Rectal smooth muscle tissue (tissue), 1 donor: ENCODE results near the gene PPP3CA.

ENCODE experiments used
- H3K27ac ChIP-seq: one replicate; pipeline ENCODE4 v1.7.0; 2013; ENCODE audit warnings: low read depth, low read length, inconsistent platforms
- H3K27me3 ChIP-seq: one replicate; pipeline ENCODE4 v1.7.0; 2013; ENCODE audit warnings: low read length; ENCODE audit not compliant: control insufficient read depth, insufficient read depth
- H3K36me3 ChIP-seq: one replicate; pipeline ENCODE4 v1.7.0; 2013; ENCODE audit warnings: low read length; ENCODE audit not compliant: control insufficient read depth, insufficient read depth
- H3K4me1 ChIP-seq: one replicate; pipeline ENCODE4 v1.7.0; 2013; ENCODE audit warnings: low read length; ENCODE audit not compliant: control insufficient read depth, insufficient read depth
- H3K4me3 ChIP-seq: one replicate; pipeline ENCODE4 v1.7.0; 2013; ENCODE audit warnings: low read length
- H3K9ac ChIP-seq: one replicate; pipeline ENCODE4 v1.7.0; 2013; ENCODE audit warnings: low read length

The PPP3CA gene

DNA sequence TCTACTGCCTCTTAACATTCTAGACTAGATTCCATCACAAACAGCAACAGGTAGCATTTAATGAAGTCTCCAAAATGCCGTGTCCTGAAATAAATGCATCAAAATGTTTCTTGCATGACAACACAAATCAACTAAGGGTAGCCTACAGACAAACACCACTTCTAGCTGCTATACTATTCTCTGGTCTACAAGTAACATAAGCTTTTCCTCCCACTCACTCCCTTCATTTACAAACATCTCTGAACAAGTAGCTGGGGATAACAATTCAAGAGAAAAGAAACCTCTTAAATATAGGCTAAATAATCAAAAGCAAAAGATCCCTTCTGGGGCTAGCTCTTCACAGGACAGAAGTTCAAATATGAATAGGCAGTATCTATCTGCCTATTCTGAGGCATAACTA, 20.8 kb downstream of the PPP3CA start:
- Histone ChIP-seq H3K9ac (no peak overlapping the region), H3K27ac (no peak overlapping the region), H3K4me3 (no peak overlapping the region), H3K4me1 (peaks cover 3% of the 10 kb centered on the region), H3K27me3 (no peaks in the 10 kb centered on the region), H3K36me3 (no peaks in the 10 kb centered on the region)

DNA sequence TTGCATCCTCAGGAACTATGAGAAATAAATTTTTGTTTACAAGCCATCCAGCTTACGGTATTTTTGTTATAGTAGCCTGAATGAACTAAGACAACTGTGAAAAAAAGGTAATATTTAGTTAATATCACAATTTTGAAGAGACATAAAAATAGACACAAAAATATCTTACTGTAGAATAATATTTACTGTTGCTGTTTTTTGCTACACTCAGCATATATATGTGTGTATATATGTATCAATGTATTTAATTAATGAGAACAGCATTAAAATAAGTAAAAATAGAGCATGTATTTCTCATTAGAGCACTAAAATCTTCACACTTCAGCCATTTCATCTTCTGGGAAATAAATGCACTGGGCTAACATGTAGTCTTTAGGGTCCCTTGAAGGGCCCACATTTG, 24.6 kb downstream of the PPP3CA start:
- Histone ChIP-seq H3K27me3 (no peaks in the 10 kb centered on the region), H3K9ac (no peak overlapping the region), H3K36me3 (no peaks in the 10 kb centered on the region), H3K4me3 (no peak overlapping the region), H3K4me1 (no peaks in the 10 kb centered on the region), H3K27ac (no peak overlapping the region)

DNA sequence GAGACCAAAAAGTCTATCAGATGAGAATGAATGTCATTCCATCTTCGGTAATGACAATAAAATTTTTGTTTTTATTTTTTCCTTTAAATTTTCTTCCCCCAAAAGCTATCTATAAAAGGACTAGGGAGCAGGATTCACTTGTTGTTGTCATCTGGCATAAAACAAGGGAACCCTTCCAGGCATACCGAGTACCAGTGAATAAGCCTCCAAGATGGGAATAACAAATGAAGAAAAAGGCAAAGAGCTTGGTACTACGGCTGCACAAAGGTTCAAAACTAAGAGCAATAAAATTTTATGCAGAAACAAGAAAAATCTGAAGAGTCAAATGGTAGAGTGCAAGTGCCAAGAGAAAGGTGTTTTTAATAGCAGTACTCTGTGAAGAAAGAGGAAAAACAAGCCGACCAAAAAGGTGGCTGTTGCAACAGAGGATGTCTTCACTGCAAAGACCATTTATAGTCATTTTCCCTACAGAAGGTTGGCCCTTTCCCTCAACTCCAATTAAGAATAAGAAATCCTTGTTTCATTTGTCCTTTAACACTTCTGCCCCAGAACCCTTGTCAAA, 25.8 kb downstream of the PPP3CA start:
- no peaks in the 10 kb centered on the region for H3K27me3 ChIP-seq
- H3K9ac ChIP-seq: no peak overlapping the region
- no peaks in the 10 kb centered on the region for H3K36me3 ChIP-seq
- no peak overlapping the region for H3K27ac ChIP-seq
- no peaks in the 10 kb centered on the region for H3K4me1 ChIP-seq
- no peak overlapping the region for H3K4me3 ChIP-seq

DNA sequence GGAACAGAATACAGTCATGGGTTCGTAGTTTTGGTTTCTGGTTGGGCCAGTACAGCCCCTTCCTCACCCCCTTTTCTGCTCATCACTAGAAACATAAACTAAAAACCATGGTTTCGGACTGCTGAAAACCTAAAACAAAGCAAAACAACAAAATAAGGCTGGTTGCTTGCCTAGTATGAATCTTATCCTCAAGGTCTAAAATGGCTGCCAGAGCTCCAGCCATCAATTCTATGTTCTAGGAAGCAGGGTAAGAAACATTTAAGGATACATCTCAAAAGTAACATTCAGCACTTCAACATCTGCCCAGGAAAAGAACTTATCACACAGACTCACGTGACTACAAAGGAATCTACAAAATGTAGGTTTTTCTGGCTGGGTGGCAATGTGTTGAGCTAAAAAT, 31.5 kb downstream of the PPP3CA start:
- Histone ChIP-seq H3K27ac (no peak overlapping the region), H3K36me3 (no peaks in the 10 kb centered on the region), H3K4me1 (no peaks in the 10 kb centered on the region), H3K4me3 (no peak overlapping the region), H3K27me3 (no peaks in the 10 kb centered on the region), H3K9ac (no peak overlapping the region)

DNA sequence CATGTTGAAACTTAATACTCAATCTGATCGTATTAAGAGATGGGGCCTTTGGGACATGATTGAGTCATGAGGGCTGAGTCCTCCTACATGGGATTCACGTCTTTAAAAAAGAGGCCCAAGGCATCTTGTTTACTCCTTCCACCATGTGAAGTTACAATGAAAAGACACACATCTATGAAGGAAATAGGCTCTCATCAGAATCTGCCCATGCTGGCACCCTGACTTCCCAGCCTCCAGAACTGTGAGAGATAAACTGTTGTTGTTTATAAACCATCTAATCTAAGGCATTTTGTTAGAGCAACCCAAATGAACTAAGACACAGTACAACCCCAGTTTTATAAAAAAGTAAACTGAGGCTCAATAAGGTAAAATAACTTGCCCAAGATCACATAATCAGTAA, 32.3 kb downstream of the PPP3CA start:
- Histone ChIP-seq H3K4me1 (no peaks in the 10 kb centered on the region), H3K4me3 (no peak overlapping the region), H3K9ac (no peak overlapping the region), H3K27ac (no peak overlapping the region), H3K36me3 (no peaks in the 10 kb centered on the region), H3K27me3 (no peaks in the 10 kb centered on the region)

DNA sequence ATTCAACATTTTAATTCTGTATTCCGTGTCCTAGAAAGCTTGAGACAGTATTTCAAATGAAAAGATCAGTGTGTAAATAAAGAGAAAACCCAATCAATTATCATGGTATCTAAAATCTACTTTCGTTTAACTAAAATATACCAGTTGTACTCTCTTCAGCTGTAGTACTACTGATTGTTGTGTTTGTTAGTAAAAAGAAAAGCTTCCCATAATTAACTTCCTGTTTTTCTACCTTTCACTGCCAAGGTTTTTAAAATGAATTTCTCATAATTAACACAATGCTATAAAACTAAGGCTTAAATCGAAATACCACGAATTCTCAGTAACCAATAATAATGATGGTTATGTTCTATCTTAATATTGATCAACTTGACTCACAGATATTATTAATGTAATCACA, 37.4 kb downstream of the PPP3CA start:
- no peaks in the 10 kb centered on the region for H3K4me1 ChIP-seq
- no peaks in the 10 kb centered on the region for H3K36me3 ChIP-seq
- no peak overlapping the region for H3K9ac ChIP-seq
- H3K27me3 ChIP-seq: no peaks in the 10 kb centered on the region
- H3K4me3 ChIP-seq: no peak overlapping the region
- no peak overlapping the region for H3K27ac ChIP-seq

DNA sequence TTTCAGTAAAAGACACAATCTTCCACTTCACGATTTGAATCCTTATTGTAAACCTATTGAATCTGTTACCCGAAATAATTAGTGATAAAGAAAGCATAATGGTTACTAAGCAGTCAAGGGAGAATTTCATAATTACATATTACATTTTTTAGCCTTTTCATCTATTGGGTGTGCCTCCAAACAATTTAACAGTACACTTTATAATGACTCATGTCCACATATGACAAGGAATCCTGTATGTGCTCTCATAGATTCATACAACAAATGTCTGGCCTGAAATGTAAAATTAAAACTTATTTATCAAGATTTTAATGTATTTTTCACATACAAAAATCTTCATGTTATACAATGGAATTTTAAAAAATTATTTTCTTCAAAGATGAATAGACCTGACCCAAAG, 39.4 kb downstream of the PPP3CA start:
- H3K36me3 ChIP-seq: no peaks in the 10 kb centered on the region
- no peak overlapping the region for H3K27ac ChIP-seq
- H3K4me1 ChIP-seq: no peaks in the 10 kb centered on the region
- no peak overlapping the region for H3K9ac ChIP-seq
- no peak overlapping the region for H3K4me3 ChIP-seq
- H3K27me3 ChIP-seq: no peaks in the 10 kb centered on the region

DNA sequence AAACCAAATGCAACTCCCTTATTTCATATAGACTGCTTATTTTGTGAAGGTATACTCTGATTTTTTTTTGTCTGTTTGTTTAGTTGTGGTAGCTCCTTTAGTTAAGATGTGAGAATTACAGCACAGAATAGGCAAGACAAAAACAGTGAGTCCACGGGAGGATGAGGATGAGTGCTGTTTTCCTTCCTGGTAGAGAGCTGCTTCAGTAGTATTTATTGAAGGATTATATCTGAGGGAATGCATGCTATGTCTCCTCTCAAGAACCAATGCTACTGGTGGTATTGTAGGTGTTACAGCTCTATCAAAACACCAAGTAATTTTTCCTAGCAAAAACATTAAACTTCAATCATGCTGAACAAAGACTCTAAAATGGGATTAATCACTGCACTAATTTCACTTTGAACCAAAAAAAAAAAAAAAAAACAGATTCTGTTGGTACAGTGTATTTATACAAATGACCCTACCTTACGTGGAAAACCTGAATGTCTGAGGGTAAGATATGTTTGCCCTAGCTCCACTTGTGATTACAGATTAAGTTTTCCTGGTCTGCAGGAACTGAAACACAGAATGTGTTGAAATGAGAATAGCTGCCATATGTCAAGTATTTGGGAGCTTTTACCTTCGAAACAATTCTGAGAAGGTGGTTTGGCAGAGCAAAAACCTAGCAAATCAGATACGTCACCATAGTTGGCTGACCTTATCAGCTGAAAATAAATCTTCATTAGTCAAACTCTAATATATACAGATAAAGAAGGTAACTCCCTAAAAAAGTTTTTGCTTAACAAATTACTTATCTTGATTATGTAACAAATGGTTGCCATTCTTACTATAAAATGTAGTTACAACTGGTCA, 40.3 kb downstream of the PPP3CA start:
- Histone ChIP-seq H3K27me3 (no peaks in the 10 kb centered on the region), H3K9ac (no peak overlapping the region), H3K4me3 (no peak overlapping the region), H3K27ac (no peak overlapping the region), H3K36me3 (no peaks in the 10 kb centered on the region), H3K4me1 (no peaks in the 10 kb centered on the region)

DNA sequence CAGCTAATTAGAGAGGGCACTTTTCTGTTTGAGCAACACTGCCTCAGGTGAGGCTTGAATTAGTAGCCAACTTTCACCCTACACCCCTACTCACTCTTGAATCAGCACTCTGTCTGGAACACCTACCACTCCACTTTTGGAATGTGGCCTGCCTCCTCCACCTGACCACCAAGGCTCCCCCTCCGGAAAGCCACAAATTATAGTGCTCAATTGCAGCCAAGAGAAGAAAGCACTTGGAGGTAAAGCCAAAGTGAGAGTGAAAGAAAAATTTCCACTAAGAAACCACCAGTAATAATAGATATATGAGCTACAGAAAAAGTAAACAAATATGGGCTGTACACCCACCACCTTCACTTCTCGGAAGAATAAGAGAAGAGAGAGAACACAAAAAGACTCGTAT, 41.1 kb downstream of the PPP3CA start:
- no peak overlapping the region for H3K4me3 ChIP-seq
- H3K36me3 ChIP-seq: no peaks in the 10 kb centered on the region
- H3K4me1 ChIP-seq: no peaks in the 10 kb centered on the region
- no peak overlapping the region for H3K27ac ChIP-seq
- H3K9ac ChIP-seq: no peak overlapping the region
- no peaks in the 10 kb centered on the region for H3K27me3 ChIP-seq

DNA sequence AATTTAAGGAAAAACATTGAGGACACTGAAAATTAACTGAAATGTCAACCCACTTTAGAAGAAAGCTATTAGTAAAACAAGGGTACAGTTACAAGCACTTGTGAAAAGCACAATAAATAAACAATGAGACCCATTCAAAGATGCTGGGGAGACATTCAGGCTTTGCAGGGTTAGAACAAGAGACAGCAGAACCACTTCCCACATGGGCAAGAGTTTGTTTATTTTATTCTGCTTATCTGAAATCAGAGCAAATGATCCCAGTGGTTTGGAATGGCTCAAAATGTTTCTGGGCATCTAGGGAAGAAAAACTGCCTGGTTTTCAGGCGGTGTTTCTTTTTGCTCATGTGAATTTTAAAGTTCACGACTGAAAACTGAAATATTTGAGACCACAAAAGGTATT, 42.4 kb downstream of the PPP3CA start:
- no peaks in the 10 kb centered on the region for H3K27me3 ChIP-seq
- no peaks in the 10 kb centered on the region for H3K4me1 ChIP-seq
- no peak overlapping the region for H3K4me3 ChIP-seq
- H3K27ac ChIP-seq: no peak overlapping the region
- H3K9ac ChIP-seq: no peak overlapping the region
- no peaks in the 10 kb centered on the region for H3K36me3 ChIP-seq

DNA sequence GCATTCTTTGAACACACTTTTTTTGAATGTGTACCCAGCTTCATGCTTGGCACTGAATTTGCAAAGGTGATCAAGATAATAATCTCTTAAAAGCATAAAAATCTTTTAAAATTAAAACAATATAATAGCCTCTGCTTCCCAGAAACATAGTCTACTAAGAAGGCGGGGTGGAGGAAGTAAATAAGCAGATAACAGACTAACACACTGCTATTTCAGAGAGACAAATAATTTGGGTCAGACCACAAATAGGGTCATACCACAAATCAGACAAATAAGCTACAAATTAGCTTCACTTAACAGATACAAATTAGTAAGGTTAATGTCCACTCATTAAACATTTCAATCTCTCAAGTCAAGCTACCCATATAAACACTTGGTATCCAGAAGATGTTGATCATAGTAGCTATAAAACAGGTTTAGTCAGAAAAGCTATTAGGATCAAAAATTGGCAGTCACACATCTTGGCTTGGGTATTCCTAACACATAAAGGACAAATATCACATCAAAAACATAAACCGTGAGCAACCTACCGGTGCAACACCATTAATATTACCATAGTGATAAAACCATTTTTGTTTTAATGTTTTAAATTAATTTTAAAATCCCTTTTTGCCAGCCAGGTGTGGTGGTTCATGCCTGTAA, 47.3 kb downstream of the PPP3CA start:
- no peak overlapping the region for H3K27ac ChIP-seq
- no peak overlapping the region for H3K4me3 ChIP-seq
- H3K4me1 ChIP-seq: no peaks in the 10 kb centered on the region
- H3K27me3 ChIP-seq: no peaks in the 10 kb centered on the region
- no peak overlapping the region for H3K9ac ChIP-seq
- no peaks in the 10 kb centered on the region for H3K36me3 ChIP-seq

DNA sequence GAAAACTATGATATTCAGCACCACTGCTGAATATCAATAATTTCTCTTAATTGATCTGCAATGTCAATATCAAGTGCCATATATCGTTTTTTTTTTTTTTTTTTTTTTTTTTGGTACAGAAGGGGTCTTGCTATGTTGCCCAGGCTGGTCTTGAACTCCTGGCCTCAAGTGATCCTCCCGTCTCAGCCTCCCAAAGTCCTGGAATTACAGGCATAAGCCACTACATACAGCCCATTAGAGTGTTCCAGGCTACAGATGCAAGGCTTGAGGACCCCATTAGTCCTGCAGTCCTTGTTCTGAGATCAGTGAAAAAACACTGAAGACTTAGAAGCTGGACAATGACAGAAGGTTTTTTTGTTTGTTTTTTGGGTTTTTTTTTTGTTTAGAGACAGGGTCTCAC, 48.3 kb downstream of the PPP3CA start:
- Histone ChIP-seq H3K4me1 (no peaks in the 10 kb centered on the region), H3K27me3 (no peaks in the 10 kb centered on the region), H3K27ac (no peak overlapping the region), H3K4me3 (no peak overlapping the region), H3K36me3 (no peaks in the 10 kb centered on the region), H3K9ac (no peak overlapping the region)

DNA sequence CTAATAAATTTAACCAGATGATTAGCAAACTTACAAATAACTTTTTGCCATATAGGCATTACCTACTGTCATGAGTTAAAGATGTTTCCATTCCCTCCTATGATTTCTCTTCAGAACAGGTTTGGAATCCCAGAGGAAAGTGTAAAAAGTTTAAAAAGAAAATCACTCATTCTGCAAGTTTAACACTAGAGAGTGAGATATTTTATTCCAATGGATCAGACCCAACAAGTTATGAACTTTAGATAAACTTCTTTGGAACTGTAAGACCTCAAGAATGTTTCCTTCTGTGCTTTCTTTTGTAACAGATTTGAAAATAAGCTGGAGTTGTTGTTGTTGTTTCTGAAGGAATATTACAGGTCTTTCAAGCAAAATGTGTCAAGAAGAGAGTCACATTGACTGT, 51.6 kb downstream of the PPP3CA start:
- H3K27ac ChIP-seq: no peak overlapping the region
- no peaks in the 10 kb centered on the region for H3K27me3 ChIP-seq
- H3K4me3 ChIP-seq: no peak overlapping the region
- H3K9ac ChIP-seq: no peak overlapping the region
- no peaks in the 10 kb centered on the region for H3K4me1 ChIP-seq
- no peaks in the 10 kb centered on the region for H3K36me3 ChIP-seq
